ENCODE results near the gene ASCL4.
"Not testable (repeated sequence)": the region's sequence is repeated elsewhere in the genome, so short reads cannot be mapped to it uniquely, and the experiment has no call there.

ASCL4 gene

DNA sequence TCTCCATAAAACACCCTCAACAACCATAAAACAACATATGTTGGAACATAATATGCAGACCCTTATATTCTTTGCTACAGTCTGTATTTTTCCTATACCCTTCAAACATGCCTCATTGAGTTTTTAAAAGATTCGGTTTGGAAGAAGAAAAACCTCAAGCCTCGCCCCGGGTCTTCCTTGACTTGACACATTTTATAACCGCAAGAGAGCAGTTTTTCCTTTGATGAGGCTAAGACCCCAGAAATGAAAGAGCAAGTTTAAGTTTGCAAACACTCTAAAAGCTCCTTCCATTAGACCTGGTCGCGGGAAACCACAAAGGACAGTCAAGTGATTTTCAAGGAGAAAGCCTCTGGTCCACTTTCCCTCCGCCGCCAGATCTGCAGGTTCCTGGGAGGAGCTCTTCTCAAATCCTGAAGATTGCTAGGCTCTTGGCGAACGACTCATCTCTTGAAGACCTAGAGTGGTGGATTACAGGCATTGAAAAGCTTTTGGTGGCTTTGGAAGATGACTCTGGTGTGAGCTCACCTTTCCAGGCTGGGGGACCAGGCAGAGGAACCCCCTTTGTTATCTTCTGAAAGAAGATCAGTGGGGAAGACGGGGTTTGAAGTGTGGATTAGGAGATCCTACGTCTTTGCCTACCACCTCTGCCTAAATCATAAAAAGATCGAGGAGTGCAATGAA is at the start of gene ASCL4:
Gene ASCL4, plus strand, starts transcription at position 356 of the 681 bp plus-strand sequence. CDS start 515 bp downstream, outside the sequence.
- Histone ChIP-seq H3K27ac (no peak within 1 kb of the TSS), H3K36me3 (replicated peaks) (no peaks in the 10 kb centered on the region), H3K27me3 (replicated peaks) (peaks cover 34% of the 10 kb centered on the region), H3K4me3 (ENCODE audit: low read depth, low read length) (no peak within 1 kb of the TSS)
- TF ChIP-seq, protein P1, sequence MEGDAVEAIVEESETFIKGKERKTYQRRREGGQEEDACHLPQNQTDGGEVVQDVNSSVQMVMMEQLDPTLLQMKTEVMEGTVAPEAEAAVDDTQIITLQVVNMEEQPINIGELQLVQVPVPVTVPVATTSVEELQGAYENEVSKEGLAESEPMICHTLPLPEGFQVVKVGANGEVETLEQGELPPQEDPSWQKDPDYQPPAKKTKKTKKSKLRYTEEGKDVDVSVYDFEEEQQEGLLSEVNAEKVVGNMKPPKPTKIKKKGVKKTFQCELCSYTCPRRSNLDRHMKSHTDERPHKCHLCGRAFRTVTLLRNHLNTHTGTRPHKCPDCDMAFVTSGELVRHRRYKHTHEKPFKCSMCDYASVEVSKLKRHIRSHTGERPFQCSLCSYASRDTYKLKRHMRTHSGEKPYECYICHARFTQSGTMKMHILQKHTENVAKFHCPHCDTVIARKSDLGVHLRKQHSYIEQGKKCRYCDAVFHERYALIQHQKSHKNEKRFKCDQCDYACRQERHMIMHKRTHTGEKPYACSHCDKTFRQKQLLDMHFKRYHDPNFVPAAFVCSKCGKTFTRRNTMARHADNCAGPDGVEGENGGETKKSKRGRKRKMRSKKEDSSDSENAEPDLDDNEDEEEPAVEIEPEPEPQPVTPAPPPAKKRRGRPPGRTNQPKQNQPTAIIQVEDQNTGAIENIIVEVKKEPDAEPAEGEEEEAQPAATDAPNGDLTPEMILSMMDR (IDR thresholded peaks at IDR 0.05; ENCODE audit: low read depth, low read length, missing control alignments) = no peak
- in situ Hi-C loops (cut with HindIII; ENCODE audit: low pct_ligation_motif_present, low sequenced_read_pairs) = no loop called here
- DNase-seq = no peak

GRCh38 chr12:107727327-107727726 is 47.2 kb upstream of the ASCL4 start:
- H3K27me3 ChIP-seq (replicated peaks); H3K36me3 ChIP-seq (replicated peaks); DNase-seq; H3K4me3 ChIP-seq (ENCODE audit: low read depth, low read length); H3K27ac ChIP-seq; in situ Hi-C loops (cut with HindIII; ENCODE audit: low pct_ligation_motif_present, low sequenced_read_pairs): not testable (repeated sequence)

GRCh38 chr12:107727742-107728141 is 46.8 kb upstream of the ASCL4 start:
- in situ Hi-C loops (cut with HindIII; ENCODE audit: low pct_ligation_motif_present, low sequenced_read_pairs); H3K27me3 ChIP-seq (replicated peaks); DNase-seq; H3K27ac ChIP-seq; H3K36me3 ChIP-seq (replicated peaks); H3K4me3 ChIP-seq (ENCODE audit: low read depth, low read length): not testable (repeated sequence)

- peaks cover 25% of the 10 kb centered on the region for H3K36me3 ChIP-seq (replicated peaks)
- TF ChIP-seq, protein P1 (IDR thresholded peaks at IDR 0.05; ENCODE audit: low read depth, low read length, missing control alignments) = no peak
- in situ Hi-C loops (cut with HindIII; ENCODE audit: low pct_ligation_motif_present, low sequenced_read_pairs) = no loop called here
- H3K27me3 ChIP-seq (replicated peaks) = no peaks in the 10 kb centered on the region
- H3K4me3 ChIP-seq (ENCODE audit: low read depth, low read length) = no peak overlapping the region
- DNase-seq = no peak
- H3K27ac ChIP-seq = no peak overlapping the region
Observed at GRCh38 chr12:107730618-107731341, 43.7 kb upstream of the ASCL4 start.

DNA sequence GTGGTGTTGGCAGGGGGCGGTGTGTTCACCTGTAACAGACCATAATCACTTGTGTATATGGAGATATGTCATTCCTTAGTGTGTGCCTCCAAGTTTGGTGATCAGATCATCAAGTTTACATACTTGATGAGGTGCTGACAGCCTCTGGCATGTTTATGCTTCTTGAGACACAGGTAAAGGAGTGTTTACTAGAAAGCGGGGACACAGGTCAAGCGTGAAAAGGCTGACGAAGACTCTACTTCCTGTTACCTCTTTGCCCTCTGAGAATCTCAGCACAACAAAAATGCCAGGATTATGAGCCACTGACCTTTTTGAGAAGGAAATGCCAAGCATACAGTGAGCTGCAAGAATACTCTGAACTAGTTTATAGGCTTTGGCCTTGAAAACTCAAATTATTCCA is 43.1 kb upstream of the ASCL4 start:
- in situ Hi-C loops (cut with HindIII; ENCODE audit: low pct_ligation_motif_present, low sequenced_read_pairs) = no loop called here
- no peak overlapping the region for H3K27ac ChIP-seq
- peaks cover 31% of the 10 kb centered on the region for H3K36me3 ChIP-seq (replicated peaks)
- no peak for DNase-seq
- TF ChIP-seq, protein P1 (IDR thresholded peaks at IDR 0.05; ENCODE audit: low read depth, low read length, missing control alignments) = no peak
- no peak overlapping the region for H3K4me3 ChIP-seq (ENCODE audit: low read depth, low read length)
- no peaks in the 10 kb centered on the region for H3K27me3 ChIP-seq (replicated peaks)

DNA sequence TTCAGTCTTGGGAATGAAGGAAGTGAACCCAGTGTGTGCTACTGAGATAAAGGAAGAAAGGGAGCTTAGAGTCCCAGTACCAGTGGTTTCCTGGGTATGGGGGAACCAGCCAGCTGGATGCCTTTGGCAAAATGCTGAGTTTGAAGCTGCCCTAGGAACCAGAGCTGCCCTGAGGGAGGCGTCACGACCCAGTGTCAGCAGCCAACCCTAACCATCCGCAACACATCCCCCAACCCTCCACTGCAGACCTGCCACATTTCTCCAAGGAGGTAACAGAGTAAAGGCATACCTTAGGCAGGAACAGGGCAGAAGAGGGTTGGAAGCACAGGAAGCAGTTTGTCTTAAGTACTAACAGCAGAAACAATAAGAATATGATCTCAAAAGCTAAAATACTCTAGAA is 42.1 kb upstream of the ASCL4 start:
- in situ Hi-C loops (cut with HindIII; ENCODE audit: low pct_ligation_motif_present, low sequenced_read_pairs) = no loop called here
- Histone ChIP-seq H3K4me3 (ENCODE audit: low read depth, low read length) (no peak overlapping the region), H3K27ac (no peak overlapping the region), H3K36me3 (replicated peaks) (peaks cover 39% of the 10 kb centered on the region), H3K27me3 (replicated peaks) (no peaks in the 10 kb centered on the region)
- TF ChIP-seq, protein P1 (IDR thresholded peaks at IDR 0.05; ENCODE audit: low read depth, low read length, missing control alignments) = no peak
- DNase-seq = no peak

Data from brain microvascular endothelial cell (primary cell).